Measurements from ENCODE around the gene DNM3.

The DNM3 gene

DNA sequence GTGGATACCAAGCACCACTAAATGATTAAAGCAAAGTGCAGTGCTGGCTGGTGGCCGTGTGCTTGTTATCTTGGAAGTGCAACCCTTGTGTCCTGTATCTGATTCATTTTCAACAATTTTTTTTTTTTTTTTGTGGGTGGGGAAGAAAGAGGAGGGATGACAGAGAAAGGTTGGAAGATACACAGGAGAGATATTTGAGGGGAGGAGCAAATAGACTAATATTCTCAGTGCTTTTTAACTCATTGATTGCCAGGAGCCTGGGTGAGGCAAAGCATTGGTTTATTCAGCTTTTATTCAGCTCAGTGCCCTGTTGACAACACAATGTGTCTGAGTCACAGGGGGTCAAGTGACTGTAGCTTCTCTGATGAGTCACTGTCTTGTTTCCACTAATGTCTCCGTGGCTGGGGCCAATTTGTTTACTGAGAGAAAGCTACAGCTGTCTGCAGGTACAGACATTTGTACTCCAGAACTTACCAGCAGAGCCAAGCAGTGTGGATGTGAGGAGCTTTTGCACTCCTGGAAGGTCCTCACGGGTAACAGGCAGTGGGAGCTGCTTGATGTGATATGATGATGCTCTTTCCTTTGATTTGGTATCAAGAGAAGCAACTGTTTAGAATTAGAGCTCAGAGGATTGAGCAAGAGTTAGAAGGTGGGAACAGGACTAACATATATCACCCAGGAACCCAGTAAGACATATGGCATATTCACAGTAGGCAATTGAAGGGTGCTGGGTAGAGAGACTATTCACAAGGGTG is 23.6 kb upstream of the DNM3 start:
- peak; percentile 59 for DNase-seq (ENCODE audit: low read depth)

DNA sequence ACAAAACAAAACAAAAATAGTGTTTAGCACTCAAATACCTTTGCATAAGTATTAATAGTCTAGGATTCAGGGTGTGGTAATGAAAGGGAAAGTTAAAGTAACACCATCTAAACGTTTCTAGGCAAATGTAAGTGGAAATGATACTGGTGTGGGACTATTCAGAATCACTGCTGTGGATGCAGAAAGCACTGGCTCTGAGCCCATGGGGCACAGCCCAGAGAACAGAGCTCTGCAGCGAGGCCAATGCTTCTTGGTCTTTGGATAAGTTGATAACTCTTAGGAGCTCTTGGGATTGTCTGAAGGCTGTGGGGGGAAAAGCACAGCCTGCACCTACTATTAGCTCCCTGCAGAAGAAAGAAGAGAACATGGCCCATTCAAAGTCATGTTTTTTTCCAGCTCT is 21.4 kb upstream of the DNM3 start:
- no peak for DNase-seq (ENCODE audit: low read depth)

DNA sequence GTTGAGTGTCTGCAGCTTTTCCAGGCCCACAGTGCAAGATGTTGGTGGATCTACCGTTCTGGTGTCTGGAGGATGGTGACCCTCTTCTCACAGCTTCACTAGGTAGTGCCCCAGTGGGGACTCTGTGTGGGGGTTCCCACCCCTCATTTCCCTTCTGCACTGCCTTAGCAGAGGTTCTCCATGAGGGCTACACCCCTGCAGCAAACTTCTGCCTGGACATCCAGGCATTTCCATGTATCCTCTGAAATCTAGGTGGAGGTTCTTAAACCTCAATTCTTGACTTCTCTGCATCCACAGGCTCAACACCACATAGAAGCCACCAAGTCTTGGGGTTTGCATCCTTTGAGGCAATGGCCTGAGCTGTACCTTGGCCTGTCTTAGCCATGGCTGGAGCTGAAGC is 14.3 kb upstream of the DNM3 start:
- DNase-seq (ENCODE audit: low read depth), result no peak

DNA sequence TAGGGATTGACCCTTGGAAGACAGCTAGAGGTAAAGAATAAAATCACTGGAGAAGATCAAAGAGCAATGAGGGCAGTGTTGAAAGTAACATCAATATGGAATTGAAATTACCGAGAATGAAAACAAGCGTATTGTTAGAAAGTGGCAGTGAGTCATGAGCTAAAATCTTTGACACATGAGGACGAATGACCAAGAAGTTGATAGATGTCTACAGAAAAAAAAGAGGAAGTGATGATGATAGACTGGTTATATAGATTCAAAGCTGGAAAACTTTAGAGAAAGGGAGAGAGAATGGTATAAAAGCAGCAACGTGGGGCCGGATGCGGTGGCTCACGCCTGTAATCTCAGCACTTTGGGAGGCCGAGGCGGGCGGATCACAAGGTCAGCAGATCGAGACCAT is 12.5 kb upstream of the DNM3 start:
- no peak for DNase-seq (ENCODE audit: low read depth)

DNA sequence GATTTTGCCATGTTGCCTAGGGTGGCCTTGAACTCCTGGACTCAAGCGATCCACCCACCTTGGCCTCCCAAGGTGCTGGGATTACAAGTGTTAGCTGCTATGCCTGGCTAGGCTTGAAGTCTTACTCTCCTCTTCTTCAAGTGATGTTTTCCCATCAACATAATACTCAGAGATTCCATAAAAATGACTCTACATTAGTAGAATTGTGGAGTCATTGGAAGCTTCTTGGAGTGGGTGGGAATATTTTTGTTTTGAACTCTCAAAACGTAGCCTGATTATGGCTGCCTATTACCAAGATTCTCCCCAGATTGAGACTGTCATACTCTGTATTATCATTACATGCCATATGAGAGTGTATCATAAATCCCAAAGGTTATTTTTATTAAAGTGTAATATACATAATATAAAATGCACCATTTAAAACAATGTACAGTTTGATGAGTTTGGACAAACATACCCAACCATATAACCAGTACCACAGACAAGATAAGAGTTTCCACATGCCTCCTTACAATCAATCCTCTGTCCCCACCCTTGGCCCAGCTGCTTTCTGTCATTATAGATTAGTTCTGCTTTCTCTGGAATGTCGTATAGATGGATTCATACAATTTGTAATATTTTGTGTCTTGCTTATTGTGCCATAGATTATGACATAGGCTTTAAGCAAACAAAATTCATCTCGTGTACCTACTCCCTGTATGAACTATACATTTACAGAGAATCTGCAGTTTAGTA is 8.0 kb upstream of the DNM3 start:
- DNase-seq (ENCODE audit: low read depth), result no peak

DNA sequence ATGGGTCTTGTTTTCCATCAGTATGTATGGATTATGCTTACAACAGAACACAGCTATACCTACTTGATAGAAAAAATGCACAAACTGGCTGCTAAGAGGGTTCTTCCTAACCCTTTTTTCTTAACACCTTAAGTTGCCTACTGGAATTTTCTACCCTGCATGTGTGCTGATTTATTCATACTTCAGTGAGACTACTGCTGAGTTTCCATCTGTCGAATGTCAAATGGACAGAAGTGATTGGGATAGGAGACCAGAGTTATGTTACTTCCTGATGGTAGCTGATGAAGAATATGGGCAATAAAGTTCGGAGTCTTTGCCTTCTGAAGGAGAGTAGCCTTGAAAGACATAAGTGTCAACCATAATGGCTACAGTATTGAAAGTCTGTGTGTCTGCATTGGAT is 6.5 kb upstream of the DNM3 start:
- DNase-seq (ENCODE audit: low read depth), result no peak

DNA sequence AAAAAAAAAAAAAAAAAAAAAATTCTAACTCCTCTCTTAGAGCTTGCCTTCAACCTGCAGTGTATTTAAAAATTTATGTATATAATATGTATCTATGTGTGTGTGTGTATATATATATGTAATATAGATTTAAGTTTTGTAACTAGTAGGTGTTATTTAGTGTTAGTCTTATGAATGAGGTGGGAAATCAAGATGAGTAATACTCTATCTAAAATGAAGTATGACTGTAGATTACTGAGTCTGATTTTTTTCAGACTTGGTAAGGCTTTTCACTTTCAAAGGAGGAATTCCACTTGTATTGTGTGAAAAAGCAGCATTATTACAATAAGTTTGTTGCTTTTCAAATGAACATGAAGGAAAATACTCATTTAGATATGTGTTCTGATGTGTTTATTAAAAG is 5.4 kb upstream of the DNM3 start:
- DNase-seq (ENCODE audit: low read depth), result no peak

DNA sequence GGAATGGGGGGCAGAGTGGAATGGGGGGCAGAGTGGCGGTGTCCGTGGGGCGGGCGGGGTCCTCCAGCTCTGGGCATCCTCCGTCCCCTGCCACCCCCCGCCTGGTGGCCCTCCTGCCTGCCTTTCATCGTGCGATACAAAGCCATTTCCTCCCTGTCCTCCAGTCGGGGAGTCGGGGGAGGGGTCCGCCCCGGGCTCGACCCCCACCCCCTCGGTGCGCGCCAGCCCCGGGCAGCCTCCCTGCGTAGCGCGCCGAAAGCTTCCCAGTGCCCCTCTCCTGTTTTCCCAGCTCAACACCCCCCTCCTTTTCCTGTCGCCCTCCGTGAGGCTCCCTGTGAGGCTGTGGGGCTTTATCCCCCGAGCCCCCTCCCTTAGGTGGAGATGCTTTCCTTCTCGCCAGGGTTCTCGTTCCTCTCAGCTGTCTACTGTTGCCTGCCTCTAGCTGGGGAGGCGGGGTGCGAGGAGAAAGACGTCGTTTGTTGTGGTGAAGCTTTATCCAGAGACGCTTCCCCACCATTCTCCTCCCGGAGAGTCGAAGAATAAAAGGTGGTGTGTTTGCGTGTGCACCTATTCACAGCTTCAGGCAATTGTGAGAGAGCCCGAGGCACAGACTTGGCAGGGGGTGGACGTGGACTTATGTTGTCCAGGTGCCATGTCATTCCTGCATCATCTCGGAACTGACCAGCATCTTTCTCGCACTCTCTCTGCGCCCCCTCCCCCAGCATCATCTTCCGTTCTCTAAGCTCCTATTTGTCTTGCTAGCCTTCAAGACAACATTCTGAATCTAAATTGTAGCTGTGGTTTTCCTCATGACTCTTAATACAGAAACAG is 848 bp downstream of the DNM3 start:
- DNase-seq (ENCODE audit: low read depth), result no peak

DNA sequence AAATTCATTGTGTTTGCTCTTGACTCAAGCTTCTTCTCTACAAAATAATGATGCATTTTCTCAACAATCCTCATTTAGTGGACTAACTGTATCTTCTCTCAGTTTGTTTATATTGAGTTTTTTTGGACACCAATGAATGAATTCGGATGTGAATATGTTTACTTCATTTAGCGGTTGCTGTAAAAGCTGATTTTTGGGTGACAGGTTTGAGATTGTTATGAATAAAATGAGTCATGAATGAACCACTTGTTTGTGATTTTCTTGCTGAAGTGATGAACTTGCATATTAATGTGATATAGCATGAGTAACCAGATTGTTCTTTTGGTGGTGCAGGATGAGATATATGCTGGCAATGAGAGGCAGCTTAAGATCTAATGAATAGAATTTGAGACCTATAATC is 3.1 kb downstream of the DNM3 start:
- DNase-seq (ENCODE audit: low read depth), result no peak

DNA sequence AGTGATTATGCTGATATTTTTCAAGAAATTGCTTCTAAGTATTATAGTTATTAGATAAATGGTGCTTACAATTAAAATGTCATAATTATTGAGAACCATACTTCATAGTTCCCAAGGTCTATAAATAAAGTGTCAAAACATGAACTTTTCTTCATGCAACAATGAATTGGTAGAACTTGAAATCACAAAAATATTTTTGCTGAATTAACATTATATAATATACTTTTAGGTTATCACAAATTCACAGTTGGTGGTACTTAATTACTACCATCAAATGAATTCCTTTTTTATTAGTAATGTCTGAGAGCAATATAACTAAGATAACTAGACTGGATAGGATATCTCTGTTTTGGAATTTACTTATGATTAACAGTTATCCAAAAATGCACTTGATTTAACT is 4.7 kb downstream of the DNM3 start:
- DNase-seq (ENCODE audit: low read depth), result no peak

DNA sequence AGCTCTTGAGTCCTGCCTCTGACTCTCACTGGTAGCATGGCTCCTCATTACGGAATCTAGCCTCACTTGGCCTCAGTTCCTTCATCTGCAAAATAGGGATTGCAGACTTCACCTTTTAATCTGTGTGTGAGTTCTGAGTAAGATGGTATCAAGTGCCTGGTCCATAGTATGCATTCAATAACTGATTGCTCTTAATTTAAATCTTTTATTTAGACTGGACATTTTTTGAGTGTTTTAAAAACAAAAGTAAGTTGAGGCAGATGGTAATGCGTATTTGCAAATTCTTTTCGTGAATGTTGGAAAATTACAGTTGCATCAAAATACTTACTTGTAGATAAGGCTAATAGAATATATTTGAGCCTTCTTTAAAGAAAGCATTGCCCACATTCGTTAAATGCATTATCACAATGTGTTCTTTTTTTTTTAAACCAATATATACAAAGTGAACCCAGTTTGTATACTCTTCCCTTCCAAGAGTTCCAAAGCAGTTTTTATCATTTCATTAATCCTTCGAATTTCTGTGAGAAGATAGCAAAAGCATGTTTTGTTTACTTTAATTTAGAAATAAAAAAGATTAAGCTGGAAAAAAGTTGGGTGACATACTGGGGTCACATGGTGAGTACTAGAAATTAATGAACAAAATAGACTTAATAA is 8.1 kb downstream of the DNM3 start:
- DNase-seq (ENCODE audit: low read depth), result no peak

DNA sequence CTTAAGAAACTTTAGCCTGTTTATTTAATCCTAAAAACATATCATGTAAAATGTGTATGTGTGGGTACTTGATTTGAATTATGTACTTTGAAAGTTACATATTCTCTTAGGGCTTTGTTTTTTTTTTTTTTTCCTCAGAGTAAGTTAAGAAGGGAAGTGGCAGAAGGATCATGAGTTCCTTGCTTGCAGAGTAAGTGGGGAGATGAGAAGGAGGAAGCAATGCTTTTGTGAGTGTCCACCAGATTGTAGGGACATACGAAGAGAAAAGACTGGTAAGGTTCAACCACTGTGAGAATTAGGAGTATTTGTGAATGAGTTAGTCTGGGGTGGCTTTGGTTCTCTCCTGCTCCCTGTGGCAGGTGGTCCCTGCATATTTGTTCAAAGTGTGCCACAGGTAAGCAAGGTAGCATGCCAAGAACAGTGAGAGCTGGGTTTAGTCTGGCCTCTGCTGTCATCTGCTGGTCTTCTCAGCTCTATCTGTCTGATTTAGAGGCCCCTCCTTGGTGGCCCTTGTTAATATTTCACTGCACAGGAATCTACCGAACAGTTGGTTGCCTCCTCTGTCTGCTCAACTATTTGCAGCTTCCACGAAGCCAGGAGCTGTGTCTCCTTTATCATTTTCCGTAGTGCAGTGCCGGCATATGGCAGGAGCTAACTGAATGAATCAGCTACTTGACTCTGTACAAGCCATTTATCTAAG is 9.5 kb downstream of the DNM3 start:
- no peak for DNase-seq (ENCODE audit: low read depth)

DNA sequence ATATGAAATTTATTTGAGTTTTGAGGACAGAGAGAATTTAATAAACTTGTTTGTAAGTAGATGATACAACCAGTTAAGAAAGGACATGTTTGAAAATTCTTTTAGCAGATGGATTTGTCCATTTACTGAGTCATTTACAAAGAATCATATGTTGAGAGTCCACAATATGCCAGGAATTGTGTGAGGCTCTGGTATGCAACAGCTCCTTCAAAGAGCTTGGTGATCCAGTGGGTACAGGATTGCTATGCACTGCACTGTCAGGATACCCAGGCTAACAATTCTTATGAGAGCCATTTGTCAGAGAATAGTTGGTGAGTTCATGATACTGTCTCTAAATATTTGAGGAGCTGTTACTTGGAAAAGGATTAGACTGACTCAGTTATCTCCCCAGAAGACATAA is 11.0 kb downstream of the DNM3 start:
- peak; percentile 12 for DNase-seq (ENCODE audit: low read depth)

DNA sequence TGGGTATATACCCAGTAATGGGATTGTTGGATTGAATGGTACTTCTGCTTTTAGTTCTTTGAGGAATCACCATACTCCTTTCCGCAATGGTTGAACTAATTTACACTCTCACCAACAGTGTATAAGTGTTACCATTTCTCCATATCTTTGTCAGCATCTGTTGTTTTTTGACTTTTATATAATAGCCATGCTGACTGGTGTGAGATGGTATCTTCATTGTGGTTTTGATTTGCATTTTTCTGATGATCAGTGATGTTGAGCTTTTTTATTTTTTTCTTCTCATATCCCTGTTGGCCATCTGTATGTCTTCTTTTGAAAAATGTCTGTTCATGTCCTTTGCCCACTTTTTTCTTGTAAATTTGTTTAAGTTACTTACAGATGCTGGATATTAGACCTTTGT is 14.1 kb downstream of the DNM3 start:
- no peak for DNase-seq (ENCODE audit: low read depth)

DNA sequence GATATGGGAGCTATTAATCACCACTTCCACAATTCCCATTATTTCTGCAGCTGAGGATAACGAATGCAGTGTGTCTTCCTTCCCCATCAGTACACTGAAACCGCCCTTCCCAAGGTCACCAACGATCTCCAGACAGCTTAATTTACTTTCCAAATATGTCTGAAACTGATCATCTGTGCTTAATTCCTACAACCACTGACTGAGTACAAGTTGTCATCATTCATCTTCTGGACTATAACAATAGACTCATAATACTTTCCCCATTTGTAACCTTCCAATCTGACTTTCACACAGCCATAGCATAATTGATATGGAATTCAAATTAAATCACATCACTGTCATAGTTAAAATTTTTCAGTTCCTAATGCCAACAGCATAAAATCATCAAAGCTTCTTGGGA is 17.4 kb downstream of the DNM3 start:
- DNase-seq (ENCODE audit: low read depth), result no peak

DNA sequence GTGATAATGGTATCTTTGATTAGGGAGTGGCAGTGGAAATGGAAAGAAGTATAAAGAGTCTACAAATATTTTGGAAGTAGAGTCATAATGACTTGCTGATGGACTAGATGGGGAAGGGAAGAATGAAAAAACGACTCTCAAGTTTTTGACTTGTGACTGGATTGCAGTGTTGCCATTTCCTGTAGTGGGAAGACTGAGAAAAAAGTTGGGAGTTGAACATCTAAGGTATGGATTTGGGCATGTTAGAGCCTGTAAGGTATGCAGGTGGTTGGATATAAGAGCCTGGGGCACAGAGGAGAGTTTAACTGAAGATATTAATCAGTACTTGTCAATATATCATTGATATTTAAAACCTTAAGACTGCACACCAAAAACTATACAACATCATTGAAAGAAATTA is 19.4 kb downstream of the DNM3 start:
- no peak for DNase-seq (ENCODE audit: low read depth)

DNA sequence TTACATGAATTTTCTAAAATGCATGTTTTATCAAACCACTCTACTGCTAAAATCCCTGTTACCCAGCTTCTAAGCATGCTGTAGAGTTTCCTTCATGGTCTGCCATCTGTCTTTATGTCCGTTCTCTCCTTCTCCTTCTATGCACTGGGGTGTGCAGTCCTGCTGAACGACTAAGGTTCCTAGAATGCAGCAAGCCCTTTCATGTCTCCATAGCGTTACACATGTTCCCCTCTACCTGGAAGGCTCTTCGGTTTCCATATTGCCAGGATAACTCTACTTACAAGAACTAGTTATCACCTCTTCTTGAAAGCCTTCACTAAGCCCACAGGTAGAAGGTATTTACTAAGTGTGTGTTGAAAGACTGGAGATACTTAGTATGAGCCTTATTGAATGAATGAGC is 22.2 kb downstream of the DNM3 start:
- DNase-seq (ENCODE audit: low read depth), result no peak

DNA sequence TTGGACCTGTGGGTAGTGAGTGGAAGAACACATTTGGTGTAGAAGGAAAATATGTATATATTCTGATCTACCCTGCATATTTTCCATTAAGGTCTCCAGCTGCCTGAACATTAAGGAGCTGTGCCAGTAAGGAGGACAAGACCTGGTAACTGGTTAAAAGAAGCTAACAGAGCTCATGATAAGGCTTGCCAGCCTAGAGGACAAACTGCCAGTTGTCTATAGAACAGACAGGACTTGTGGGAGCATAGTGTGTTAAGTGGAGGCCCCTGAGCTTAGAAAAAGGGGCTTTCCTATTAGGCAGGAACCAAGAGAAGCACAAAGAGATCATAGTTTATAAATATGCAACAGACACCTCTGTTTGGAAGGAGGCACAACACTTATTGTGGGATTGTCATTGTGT is 23.0 kb downstream of the DNM3 start:
- no peak for DNase-seq (ENCODE audit: low read depth)

DNA sequence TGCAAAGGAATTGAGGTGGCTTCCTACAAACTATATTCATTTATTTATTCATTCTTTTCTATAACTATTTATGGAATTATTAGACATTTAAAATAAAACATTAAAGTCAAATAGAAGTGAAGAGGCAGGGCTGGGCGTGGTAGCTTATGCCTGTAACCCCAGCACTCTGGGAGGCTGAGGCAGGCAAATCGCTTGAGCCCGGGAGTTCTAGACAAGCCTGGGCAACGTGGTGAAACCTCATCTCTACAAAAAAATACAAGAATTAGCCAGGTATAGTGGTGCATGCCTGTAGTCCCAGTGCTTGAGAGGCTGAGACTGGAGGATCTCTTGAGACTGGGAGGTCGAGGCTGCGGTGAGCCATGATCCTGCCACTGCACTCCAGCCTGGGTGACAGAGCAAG is 23.8 kb downstream of the DNM3 start:
- DNase-seq (ENCODE audit: low read depth), result no peak

DNA sequence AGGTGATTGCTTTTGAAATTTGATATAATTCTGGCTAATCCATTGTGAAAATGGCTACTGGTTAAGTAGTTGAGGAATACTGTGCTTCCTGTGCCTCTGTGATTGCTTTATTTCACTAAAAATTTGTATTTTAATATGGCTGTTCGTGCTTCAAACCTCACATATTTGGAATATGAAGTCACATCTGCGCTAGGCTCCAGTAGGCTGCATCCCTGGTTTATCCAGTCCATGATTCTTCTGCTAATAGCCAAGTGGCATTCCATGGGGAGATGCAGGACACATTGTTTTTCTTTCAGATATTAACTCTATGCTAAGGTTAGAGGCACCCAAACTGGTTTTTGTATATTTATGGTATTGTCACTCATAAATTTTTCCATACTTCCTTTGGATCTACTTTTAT is 25.9 kb downstream of the DNM3 start:
- DNase-seq (ENCODE audit: low read depth), result no peak

DNA sequence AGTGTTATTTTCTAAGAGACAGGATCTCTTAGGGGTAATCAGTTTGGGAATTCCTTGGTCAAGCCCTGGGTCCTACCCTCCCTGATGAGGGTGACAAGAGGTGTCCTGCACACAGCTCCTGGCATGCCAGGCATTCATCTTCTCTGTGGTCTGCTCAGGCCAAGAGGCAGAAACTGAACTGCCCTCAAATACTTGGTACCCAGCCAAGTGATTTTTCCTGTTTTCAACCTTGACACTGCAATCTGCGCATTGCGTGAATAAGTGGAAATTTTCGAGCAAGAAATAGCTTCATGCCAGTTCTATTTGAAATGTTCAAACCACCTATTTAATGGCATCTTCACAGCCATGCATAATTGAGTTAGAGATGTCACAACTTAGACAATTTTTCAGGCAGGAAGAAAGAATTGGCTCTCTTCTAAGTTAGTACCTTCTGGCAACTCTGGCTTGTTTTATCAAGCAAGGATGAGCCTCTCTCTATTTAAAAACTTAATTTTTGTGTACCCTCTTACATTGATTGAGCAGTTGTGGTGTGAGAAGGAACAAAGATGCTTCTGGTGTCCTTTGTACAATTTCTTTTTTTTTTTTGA is 27.0 kb downstream of the DNM3 start:
- DNase-seq (ENCODE audit: low read depth), result no peak

DNA sequence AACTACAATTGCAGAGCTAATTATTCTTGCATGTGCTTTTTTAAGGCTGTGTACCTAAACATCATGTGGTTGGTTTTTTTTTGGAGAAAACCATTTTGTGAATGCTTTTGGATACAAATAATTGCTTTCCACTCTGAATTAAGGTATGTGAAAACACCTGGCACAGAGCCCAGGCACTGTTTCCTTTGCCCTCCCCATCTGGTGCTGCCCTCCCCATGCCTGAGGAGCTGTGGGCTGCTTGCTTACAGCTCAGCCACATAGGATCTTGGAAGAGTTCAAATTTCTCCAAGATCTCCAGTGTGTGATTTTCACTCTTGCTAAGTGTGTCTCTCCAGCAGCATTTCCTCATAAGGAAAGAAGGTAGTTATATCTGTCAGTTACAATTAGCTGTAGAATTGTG is 27.8 kb downstream of the DNM3 start:
- DNase-seq (ENCODE audit: low read depth), result no peak
